ENCODE data around the gene SOCS7. TPM values are rescaled to one million over a fixed set of nuclear protein-coding genes. Genes with fewer than 3 reads are reported as not detected.

The SOCS7 gene
- total RNA-seq, 1 donor from 2014 or later = 33.3 TPM

DNA sequence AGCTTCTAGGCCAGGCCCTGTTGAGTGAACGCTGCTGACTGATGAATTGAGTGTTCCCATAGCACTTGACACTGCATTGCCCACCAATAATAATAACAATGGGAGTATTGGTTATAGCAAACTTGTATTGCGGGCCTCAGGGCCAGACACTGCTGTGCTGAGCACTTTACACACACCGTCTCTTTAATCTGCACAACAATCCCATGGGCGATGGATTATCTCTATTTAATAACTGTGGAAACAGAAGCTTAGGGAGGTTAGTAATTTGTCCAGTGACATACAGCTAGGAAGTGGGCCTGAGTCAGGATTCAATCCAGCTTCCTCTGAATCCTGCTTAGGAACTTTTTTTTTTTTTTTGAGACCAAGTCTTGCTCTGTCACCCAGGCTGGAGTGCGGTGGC is 87.8 kb downstream of the SOCS7 start:
- H3K27ac Mint-ChIP-seq (ENCODE audit: unreplicated experiment) = no peak overlapping the region
- TF ChIP-seq, protein P1, sequence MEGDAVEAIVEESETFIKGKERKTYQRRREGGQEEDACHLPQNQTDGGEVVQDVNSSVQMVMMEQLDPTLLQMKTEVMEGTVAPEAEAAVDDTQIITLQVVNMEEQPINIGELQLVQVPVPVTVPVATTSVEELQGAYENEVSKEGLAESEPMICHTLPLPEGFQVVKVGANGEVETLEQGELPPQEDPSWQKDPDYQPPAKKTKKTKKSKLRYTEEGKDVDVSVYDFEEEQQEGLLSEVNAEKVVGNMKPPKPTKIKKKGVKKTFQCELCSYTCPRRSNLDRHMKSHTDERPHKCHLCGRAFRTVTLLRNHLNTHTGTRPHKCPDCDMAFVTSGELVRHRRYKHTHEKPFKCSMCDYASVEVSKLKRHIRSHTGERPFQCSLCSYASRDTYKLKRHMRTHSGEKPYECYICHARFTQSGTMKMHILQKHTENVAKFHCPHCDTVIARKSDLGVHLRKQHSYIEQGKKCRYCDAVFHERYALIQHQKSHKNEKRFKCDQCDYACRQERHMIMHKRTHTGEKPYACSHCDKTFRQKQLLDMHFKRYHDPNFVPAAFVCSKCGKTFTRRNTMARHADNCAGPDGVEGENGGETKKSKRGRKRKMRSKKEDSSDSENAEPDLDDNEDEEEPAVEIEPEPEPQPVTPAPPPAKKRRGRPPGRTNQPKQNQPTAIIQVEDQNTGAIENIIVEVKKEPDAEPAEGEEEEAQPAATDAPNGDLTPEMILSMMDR (IDR thresholded peaks at IDR 0.05; ENCODE audit: partially characterized antibody, unreplicated experiment) = no peak
- H3K4me3 Mint-ChIP-seq (ENCODE audit: unreplicated experiment) = no peak overlapping the region
- peaks cover 5% of the 10 kb centered on the region for H3K36me3 Mint-ChIP-seq (ENCODE audit: unreplicated experiment)
- H3K27me3 Mint-ChIP-seq (ENCODE audit: unreplicated experiment) = peaks cover 7% of the 10 kb centered on the region
- DNase-seq = no peak
- H3K9me3 Mint-ChIP-seq (ENCODE audit: unreplicated experiment) = peaks cover 4% of the 10 kb centered on the region
- H3K4me1 Mint-ChIP-seq (ENCODE audit: low read depth, unreplicated experiment) = peaks cover 7% of the 10 kb centered on the region

DNA sequence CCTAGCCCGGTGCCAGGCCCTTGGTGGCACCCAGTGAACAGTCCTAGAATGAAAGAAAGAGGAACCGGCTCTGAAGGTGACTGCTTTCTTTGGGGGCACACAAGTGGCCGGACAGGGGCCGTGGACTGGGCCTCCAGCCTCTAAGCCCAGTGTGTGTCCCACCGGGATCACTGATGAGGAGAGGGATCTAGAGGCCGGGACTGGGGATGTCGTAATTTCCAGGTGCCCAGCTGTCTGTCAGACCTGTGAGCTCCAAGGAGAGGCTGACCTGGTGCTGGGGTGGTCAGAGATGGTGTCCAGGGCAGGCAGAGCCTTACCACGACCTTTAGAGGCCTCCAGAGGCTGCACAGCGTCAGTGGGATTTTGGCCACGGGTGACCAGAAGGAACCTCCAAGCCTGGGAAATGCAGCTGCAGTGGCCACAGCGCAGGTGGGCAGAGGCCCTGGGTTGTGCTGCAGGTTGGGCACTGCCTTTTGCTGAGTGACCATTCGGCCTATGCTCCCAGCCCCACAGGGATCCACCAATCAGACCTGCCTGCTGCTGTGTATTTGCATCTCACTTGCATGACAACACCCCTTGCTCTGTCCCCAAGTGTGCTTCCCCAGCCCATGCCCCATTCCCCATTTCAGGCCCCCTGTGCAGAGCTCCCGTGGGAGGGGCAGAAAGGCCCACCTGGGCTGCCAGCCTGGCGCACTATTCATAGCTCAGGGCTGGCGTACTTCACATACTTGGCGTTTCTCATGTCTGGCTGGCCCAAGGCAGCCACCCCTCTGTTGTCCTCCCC is 89.2 kb downstream of the SOCS7 start:
- H3K4me3 Mint-ChIP-seq (ENCODE audit: unreplicated experiment) = no peak overlapping the region
- H3K36me3 Mint-ChIP-seq (ENCODE audit: unreplicated experiment) = peaks cover 5% of the 10 kb centered on the region
- no peak for DNase-seq
- peaks cover 6% of the 10 kb centered on the region for H3K9me3 Mint-ChIP-seq (ENCODE audit: unreplicated experiment)
- TF ChIP-seq, protein P1 (IDR thresholded peaks at IDR 0.05; ENCODE audit: partially characterized antibody, unreplicated experiment) = no peak
- peaks cover 8% of the 10 kb centered on the region for H3K27me3 Mint-ChIP-seq (ENCODE audit: unreplicated experiment)
- no peak overlapping the region for H3K27ac Mint-ChIP-seq (ENCODE audit: unreplicated experiment)
- peaks cover 7% of the 10 kb centered on the region for H3K4me1 Mint-ChIP-seq (ENCODE audit: low read depth, unreplicated experiment)

DNA sequence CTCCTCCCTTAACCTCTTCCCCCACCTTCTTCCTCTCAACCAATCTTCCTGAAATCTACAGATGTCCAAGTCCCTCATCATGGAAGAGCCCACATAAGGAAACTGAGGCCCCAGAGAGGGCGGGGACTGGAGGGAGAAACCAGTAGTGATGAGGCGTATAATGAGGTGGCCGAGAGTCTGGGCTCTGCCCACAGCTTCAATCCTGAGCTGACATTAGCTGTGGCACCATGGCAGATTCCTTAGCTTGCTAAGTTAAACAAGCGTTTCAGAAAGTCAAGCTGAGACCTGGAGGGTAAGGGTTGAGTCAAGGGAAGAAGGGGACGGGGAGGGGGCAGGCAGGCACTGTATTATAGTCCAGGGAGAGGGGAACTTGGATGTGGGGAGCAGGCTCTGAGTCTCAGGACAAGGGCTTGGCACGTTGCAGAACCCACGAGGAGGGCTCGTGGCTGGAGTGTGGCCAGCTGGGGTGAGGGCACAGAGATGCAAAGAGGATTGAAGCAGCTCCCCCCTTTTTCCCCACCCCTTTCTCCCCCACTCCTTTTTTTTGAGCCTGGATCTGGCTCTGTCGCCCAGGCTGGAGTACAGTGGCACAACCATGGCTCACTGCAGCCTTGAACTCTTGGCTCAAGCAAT is 89.9 kb downstream of the SOCS7 start:
- TF ChIP-seq, protein P1 (IDR thresholded peaks at IDR 0.05; ENCODE audit: partially characterized antibody, unreplicated experiment) = no peak
- Mint-ChIP-seq H3K27ac (ENCODE audit: unreplicated experiment) (no peak overlapping the region), H3K36me3 (ENCODE audit: unreplicated experiment) (peaks cover 5% of the 10 kb centered on the region), H3K4me3 (ENCODE audit: unreplicated experiment) (no peak overlapping the region), H3K9me3 (ENCODE audit: unreplicated experiment) (peaks cover 6% of the 10 kb centered on the region), H3K4me1 (ENCODE audit: low read depth, unreplicated experiment) (peaks cover 7% of the 10 kb centered on the region), H3K27me3 (ENCODE audit: unreplicated experiment) (peaks cover 7% of the 10 kb centered on the region)
- no peak for DNase-seq

DNA sequence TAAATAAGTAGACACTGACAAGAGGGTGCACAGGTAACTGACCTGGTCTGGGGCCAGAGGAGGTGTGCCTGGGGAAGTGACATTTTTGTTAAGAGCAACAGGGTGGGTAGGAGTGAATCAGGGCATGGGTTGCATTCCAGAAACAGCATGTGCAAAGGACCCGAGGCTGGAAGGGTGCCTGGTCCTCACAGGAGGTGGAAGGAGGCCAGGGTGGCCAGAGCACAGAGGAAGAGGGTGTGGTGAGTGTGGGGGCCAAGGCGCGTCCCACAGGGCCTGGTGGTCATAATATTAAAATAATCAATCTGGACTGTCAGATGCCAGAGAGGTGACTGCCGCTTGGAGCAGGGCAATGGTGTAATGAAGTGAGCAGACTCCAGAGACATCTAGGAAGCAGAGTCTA is 90.9 kb downstream of the SOCS7 start:
- Mint-ChIP-seq H3K36me3 (ENCODE audit: unreplicated experiment) (peaks cover 5% of the 10 kb centered on the region), H3K9me3 (ENCODE audit: unreplicated experiment) (peaks cover 6% of the 10 kb centered on the region), H3K27ac (ENCODE audit: unreplicated experiment) (no peak overlapping the region), H3K27me3 (ENCODE audit: unreplicated experiment) (peaks cover 6% of the 10 kb centered on the region), H3K4me3 (ENCODE audit: unreplicated experiment) (no peak overlapping the region), H3K4me1 (ENCODE audit: low read depth, unreplicated experiment) (peaks cover 7% of the 10 kb centered on the region)
- DNase-seq = no peak
- TF ChIP-seq, protein P1 (IDR thresholded peaks at IDR 0.05; ENCODE audit: partially characterized antibody, unreplicated experiment) = no peak
